NCI-H2107 treated with DMSO at 0.1 percent for 48 hours (cell line): ENCODE measurements around the gene LDLRAD2.
"Not testable (repeated sequence)": the region's sequence is repeated elsewhere in the genome, so short reads cannot be mapped to it uniquely, and the experiment has no call there.

Source experiments
- DNase-seq: peaks from one replicate; lab custom pipeline; 2025; ENCODE audit not compliant: unreplicated experiment; lab: John Stamatoyannopoulos, UW

The LDLRAD2 gene

GRCh38 chr1:21811875-21812305, at the start of gene LDLRAD2:
Gene LDLRAD2, plus strand, starts transcription at chr1:21812265. Its CDS starts 187 bp downstream, at chr1:21812452.
- no peak for DNase-seq

- no peak for DNase-seq
Observed at GRCh38 chr1:21763236-21763635, 48.8 kb upstream of the LDLRAD2 start.

- DNase-seq = no peak
Observed at GRCh38 chr1:21763694-21764419, 48.2 kb upstream of the LDLRAD2 start.

- peak; percentile 29 for DNase-seq
Observed at GRCh38 chr1:21764615-21765423, 47.2 kb upstream of the LDLRAD2 start.

- no peak for DNase-seq
Observed at GRCh38 chr1:21766210-21766609, 45.9 kb upstream of the LDLRAD2 start.

- not testable (repeated sequence) for DNase-seq
Observed at GRCh38 chr1:21767106-21767505, 45.0 kb upstream of the LDLRAD2 start.

- DNase-seq = no peak
Observed at GRCh38 chr1:21770201-21770600, 41.9 kb upstream of the LDLRAD2 start.

GRCh38 chr1:21770602-21771001, 41.5 kb upstream of the LDLRAD2 start:
- DNase-seq = not testable (repeated sequence)

GRCh38 chr1:21771672-21772071, 40.4 kb upstream of the LDLRAD2 start:
- DNase-seq = not testable (repeated sequence)

- DNase-seq = no peak
Observed at GRCh38 chr1:21773585-21773984, 38.5 kb upstream of the LDLRAD2 start.

- no peak for DNase-seq
Observed at GRCh38 chr1:21774835-21775549, 37.1 kb upstream of the LDLRAD2 start.

GRCh38 chr1:21775550-21775914, 36.5 kb upstream of the LDLRAD2 start:
- no peak for DNase-seq

GRCh38 chr1:21775985-21776562, 36.0 kb upstream of the LDLRAD2 start:
- no peak for DNase-seq

- not testable (repeated sequence) for DNase-seq
Observed at GRCh38 chr1:21776925-21777324, 35.1 kb upstream of the LDLRAD2 start.

GRCh38 chr1:21778405-21778727, 33.7 kb upstream of the LDLRAD2 start:
- no peak for DNase-seq

- no peak for DNase-seq
Observed at GRCh38 chr1:21779613-21780521, 32.2 kb upstream of the LDLRAD2 start.

- no peak for DNase-seq
Observed at GRCh38 chr1:21781815-21782348, 30.2 kb upstream of the LDLRAD2 start.

GRCh38 chr1:21782349-21782867, 29.7 kb upstream of the LDLRAD2 start:
- DNase-seq = peak; percentile 58

- DNase-seq = peak; percentile 91
Observed at GRCh38 chr1:21782868-21783678, 29.0 kb upstream of the LDLRAD2 start, which contains the start of gene USP48. Gene USP48, minus strand, starts transcription at chr1:21783149. Its CDS starts 192 bp downstream, at chr1:21782957.
